Activated CD4-positive, alpha-beta T cell treated with anti-CD3 and anti-CD28 coated beads, Interleukin-2, amount 50 U/mL, for 16 hours (primary cell): Measurements from ENCODE around the gene AQR.
"Not testable (repeated sequence)": the region's sequence is repeated elsewhere in the genome, so short reads cannot be mapped to it uniquely, and the experiment has no call there.

ENCODE experiments used
- DNase-seq: peaks from one replicate; pipeline ENCODE4 v3.0.0-alpha.2; 2020

The AQR gene

DNA sequence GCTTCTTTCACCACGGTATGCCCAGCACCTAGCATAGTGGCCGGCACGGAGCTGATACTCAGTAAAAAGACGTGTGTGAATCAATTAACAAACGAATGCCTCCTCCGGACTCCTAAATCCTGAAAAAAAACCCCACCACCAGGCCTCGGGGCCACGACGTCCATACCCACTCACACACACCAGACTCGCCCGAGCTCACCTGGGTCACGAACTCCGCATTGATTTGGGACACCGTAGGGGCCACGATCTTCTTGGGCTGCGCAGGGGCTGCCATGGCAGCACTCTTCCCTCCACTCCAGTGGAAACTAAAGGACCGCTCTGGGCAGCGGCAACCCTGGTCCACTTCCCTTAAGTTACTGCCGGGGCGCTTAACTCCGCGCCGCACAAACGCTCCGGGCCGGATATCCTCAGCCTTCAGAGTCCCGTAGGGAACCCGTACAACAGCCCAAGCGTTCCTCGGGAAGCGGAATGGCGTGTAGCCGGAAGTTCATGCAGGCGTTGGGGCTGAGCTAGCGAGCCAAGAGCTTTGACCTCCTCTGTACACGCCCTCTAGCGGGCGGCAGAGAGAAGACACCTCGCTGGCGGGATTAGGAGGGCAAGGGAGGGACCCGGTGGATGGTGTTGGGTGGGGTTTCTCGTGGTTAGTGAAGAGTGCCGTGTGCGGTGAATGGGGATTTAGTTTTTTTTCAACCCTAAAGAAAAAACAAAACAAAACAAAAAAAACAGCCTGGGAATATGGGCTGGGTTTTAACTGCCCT, at the start of gene AQR:
Gene AQR (minus strand): TSS at position 403 of the 758 bp plus-strand sequence. CDS start 129 bp downstream, at position 274.
- peak; percentile 97 for DNase-seq

DNA sequence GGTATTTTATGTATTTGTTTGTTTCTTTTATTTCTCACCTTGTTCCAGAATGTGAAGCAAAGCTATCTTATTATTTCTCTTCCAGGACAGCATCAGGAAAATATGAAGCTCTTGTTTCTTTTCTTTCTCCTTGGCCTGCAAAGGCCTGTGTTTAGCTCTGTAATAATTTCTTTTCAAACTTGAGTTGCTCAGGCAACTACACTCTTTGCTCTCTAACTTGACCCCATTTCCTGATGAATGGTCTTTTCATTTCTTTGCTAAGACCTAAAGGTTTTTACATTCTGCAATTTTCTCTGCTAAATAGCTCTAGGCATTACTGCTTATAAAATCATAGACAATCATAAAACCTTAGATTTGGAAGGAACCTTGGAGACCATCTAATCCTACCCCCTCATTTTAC, 44.7 kb upstream of the AQR start:
- no peak for DNase-seq

DNA sequence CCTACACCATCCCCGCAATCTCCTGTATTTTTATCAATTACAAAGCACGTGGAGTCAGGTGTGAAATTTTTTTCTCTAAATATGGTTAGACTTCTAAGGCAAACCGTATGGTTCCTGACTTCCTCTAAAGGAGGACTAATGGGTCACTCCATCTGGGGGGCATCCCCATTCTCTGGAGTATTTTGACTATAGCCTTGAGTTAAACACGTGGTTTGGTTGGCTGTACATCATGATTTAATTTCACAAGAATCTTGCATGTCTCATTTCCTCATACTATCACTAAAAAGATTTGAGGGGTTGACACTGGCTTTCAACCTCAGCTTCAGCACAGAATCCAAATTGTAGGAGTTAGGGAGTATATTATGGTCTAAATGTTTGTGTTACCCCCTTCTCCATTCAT, 43.8 kb upstream of the AQR start:
- no peak for DNase-seq

DNA sequence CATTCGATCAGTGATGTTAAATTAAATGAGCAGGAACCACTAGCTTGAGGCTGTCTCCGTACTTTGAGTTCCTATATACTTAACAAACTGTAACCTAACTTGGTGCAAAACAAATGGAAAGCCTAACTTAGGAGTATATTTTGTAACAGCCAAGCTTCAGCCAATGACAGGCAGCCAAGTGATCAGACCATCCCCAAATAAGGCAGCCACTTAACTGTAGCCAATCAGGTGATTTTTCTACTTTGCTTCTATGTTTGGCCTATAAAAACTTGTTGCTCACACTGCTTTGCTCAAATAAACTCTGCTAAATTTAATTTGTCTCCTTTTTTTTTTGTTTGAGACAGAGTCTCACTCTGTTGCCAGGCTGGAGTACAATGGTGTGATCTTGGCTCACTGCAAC, 37.9 kb upstream of the AQR start:
- no peak for DNase-seq

DNA sequence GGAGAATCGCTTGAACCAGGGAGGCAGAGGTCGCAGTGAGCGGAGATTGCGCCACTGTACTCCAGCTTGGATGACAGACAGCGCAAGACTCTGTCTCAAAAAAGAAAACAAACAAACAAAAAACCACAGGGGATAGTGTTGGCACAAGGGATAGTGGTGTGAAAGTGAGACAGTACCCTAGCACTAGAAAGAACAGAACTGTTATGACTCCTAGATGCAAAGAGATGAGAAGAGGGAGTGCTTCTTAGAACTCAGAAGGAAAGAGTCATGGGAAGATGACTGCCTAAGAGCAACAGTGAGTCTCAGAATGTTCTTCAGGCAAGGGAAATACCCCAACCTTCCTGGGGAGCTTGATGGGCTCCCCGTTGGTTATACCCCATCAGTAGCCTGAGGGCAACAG, 36.4 kb upstream of the AQR start:
- DNase-seq = no peak

DNA sequence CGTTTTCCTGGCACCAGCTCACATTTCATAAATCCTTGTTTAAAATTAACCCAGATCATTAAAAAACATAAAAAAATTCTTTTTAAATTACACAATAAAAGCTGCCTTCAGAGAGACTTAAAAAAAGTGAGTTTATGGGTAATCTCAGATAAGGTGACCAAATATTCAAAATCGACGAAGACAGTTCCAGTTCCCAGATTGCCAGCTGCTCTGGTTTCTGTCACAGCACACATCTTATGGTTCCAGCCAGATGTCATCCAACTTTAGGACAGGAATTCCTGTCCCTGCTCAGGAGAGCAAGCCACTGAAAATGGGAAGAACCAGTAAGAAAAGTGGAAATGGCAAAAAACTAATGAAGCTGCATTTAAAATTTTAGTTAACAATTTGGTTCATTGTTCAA, 34.4 kb upstream of the AQR start:
- DNase-seq = no peak

GRCh38 chr15:35000511-35000910, 31.0 kb upstream of the AQR start:
- DNase-seq = no peak

GRCh38 chr15:34999906-35000305, 30.4 kb upstream of the AQR start:
- no peak for DNase-seq

- DNase-seq = no peak
Observed at GRCh38 chr15:34994925-34995324, 25.4 kb upstream of the AQR start.

GRCh38 chr15:34993877-34994276, 24.3 kb upstream of the AQR start:
- peak; percentile 90 for DNase-seq

DNA sequence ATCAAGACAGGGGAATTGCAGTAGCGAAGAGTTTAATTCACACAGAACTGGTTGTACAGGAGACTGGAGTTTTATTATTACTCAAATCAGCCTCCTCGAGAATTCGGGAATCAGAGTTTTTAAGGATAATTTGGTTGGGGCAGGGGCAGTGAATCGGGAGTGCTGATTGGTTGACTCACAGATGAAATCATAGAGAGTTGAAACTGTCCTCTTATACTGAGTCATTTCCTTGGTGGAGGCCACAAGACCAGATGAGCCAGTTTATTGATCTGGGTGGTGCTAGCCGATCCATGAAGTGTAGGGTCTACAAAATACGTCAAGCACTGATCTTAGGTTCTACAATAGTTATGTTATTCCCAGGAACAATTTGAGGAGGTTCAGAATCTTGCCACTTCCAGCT, 23.9 kb upstream of the AQR start:
- DNase-seq = peak; percentile 76

GRCh38 chr15:34988027-34988902, 18.7 kb upstream of the AQR start, which contains the start of gene ZNF770:
TSS of gene ZNF770 (minus strand) at chr15:34988287. CDS start at chr15:34983434, 4,853 bp downstream.
- peak; percentile 84 for DNase-seq

DNA sequence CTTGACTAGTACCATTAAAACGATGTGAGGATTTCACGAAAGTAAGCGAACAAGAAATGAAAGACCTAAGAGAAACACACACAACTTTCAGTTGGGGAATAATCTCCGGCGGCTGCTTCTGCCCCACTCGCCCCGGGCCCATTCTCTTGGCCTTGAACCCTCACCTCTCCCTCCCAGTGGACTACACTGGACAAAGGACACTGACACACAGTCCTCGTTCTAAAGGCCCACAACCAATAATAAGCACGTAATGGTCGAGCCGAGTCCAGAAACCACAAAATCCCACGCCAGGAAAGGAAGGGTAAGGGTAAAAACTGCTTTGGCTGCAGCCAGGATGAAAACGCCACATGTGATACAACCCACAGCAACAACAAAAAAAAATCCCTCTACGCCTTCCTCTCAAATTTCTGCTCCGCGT, 18.1 kb upstream of the AQR start:
- no peak for DNase-seq

GRCh38 chr15:34986771-34987480, 17.4 kb upstream of the AQR start:
- no peak for DNase-seq

- DNase-seq = peak; percentile 36
Observed at GRCh38 chr15:34986326-34986725, 16.8 kb upstream of the AQR start.

- DNase-seq = peak; percentile 34
Observed at GRCh38 chr15:34984889-34985630, 15.5 kb upstream of the AQR start.

GRCh38 chr15:34976743-34977142, 7.2 kb upstream of the AQR start:
- DNase-seq = no peak

- no peak for DNase-seq
Observed at GRCh38 chr15:34976073-34976472, 6.5 kb upstream of the AQR start.

DNA sequence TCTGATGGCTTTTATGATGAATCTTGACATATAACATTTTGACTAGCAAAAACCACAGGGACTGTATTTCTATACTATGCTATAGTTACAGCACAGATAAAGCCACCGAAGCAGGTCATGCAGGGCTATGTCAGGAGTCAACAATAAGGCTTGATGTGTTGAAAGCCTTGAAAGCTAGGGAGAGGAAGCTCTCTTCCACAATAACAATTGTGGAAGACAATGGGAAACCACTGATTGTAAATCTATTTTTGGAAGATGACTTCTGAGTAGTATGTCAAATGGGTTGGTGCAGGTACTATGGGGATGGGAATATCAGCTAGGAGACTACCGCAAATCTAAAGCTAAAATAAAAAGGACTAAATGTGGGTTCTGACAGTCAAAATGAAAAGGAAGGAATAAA, 4.0 kb upstream of the AQR start:
- no peak for DNase-seq

DNA sequence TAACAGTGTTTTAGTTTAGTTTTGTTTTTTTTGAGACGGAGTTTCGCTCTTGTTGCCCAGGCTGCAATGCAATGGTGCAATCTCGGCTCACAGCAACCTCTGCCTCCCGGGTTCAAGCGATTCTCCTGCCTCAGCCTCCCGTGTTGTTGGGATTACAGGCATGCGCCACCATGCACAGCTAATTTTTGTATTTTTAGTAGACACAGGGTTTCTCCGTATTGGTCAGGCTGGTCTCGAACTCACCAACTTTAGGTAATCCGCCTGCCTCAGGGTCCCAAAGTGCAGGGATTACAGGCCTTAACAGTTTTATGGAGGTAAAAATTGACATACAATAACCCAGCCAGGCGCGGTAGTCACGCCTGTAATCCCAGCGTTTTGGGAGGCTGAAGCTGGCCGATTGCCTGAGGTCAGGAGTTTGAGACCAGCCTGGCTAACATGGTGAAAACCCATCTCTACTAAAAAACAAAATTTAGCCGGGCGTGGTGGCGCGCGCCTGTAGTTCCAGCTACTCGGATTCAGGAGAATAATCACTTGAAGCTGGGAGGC, 629 bp upstream of the AQR start:
- DNase-seq = not testable (repeated sequence)

GRCh38 chr15:34964277-34964676, 5.3 kb downstream of the AQR start:
- no peak for DNase-seq

- no peak for DNase-seq
Observed at GRCh38 chr15:34953851-34954250, 15.7 kb downstream of the AQR start.
